HepG2 (cell line): ENCODE measurements around the gene OBSL1. TPM values are rescaled to one million over a fixed set of nuclear protein-coding genes. Genes with fewer than 3 reads are reported as not detected.

ENCODE experiments used
- HNRNPK ChIP-seq: fragments of 200-400 bp; formaldehyde crosslinking; IDR thresholded peaks from 2 replicates; pipeline ENCODE4 v1.6.1; 2018; ENCODE audit warnings: low read length, low read depth, moderate library complexity, mild to moderate bottlenecking; ENCODE audit not compliant: poor library complexity, severe bottlenecking
- ZNF407 ChIP-seq: sonication (generic); formaldehyde crosslinking; IDR thresholded peaks from one replicate; pipeline ENCODE4 v1.5.1; 2020; ENCODE audit warnings: mild to moderate bottlenecking, missing genetic modification reagents; ENCODE audit errors: not compliant biosample characterization
- ZNF709 ChIP-seq: sonication (generic); formaldehyde crosslinking; IDR thresholded peaks from 2 replicates; pipeline ENCODE4 v1.5.0; 2020; ENCODE audit warnings: mild to moderate bottlenecking, missing genetic modification reagents
- polyA plus RNA-seq, 8 experiments: library from polyadenylated mRNA; depleted of rRNA in 3 of 8; stranded (reverse) in 7 of 8; unstranded in 1 of 8; fragments of >200 nt; fragmentation: Illumina TruSeq in 4 of 8; extraction: Trizol in 4 of 8; gene quantifications; 2 replicates each; pipeline versions ENCODE4 v1.2.1 to v1.2.3, GENCODE V29; 2011 to 2016; ENCODE audit warnings: low read depth in 4 of 8, missing spikeins in 1 of 8, mixed read lengths in 1 of 8; ENCODE audit not compliant: insufficient read depth in 1 of 8
- total RNA-seq, 5 experiments: library from RNA; depleted of rRNA; stranded (reverse); fragments of >200 nt; fragmentation: Illumina TruSeq; extraction: Trizol; gene quantifications; 2 replicates each; pipeline ENCODE4 v1.2.3, GENCODE V29; 2016; ENCODE audit warnings: low read depth in 1 of 5
- TF ChIP-seq, protein P1 (sequence below): sonication (generic); formaldehyde crosslinking; IDR thresholded peaks from 2 replicates; pipeline ENCODE4 v1.9.0; 2021; ENCODE audit warnings: missing genetic modification reagents, borderline replicate concordance

Gene OBSL1
- total and polyA plus RNA-seq, 2 of the 13 experiments (the other 11 are each of a cell fraction or from before 2014, with no cell fraction given): 86.7 to 218 TPM

- no peak for TF ChIP-seq ZNF407
- no peak for TF ChIP-seq ZNF709 (CRISPR knock-in tag)
- TF ChIP-seq HNRNPK: no peak
- TF ChIP-seq, protein P1, sequence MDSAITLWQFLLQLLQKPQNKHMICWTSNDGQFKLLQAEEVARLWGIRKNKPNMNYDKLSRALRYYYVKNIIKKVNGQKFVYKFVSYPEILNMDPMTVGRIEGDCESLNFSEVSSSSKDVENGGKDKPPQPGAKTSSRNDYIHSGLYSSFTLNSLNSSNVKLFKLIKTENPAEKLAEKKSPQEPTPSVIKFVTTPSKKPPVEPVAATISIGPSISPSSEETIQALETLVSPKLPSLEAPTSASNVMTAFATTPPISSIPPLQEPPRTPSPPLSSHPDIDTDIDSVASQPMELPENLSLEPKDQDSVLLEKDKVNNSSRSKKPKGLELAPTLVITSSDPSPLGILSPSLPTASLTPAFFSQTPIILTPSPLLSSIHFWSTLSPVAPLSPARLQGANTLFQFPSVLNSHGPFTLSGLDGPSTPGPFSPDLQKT: no peak
- TF ChIP-seq, all 625 proteins: peak for 0
Measured at GRCh38 chr2:219502618-219503017, 68.7 kb downstream of the OBSL1 start (continued).
